Fibroblast of villous mesenchyme (primary cell): Measurements from ENCODE around the gene KSR2. TPM values are rescaled to one million over a fixed set of nuclear protein-coding genes. Genes with fewer than 3 reads are reported as not detected.
"Not testable (repeated sequence)": the region's sequence is repeated elsewhere in the genome, so short reads cannot be mapped to it uniquely, and the experiment has no call there.

Experiments
- DNase-seq: peaks from one replicate; pipeline ENCODE4 v3.0.0-alpha.2; 2010; ENCODE audit warnings: low read depth
- H3K4me3 ChIP-seq: 2 replicates; pipeline ENCODE4 v1.5.1; 2011; ENCODE audit warnings: low read depth, mild to moderate bottlenecking, low read length
- CTCF ChIP-seq: IDR thresholded peaks from 2 replicates; pipeline ENCODE4 v1.5.1; 2012; ENCODE audit warnings: low read depth, mild to moderate bottlenecking, low read length; ENCODE audit not compliant: insufficient read depth
- total RNA-seq: library from RNA; depleted of rRNA; stranded (reverse); fragments of >200 nt; gene quantifications from 2 replicates; pipeline ENCODE4 v1.2.3, GENCODE V29; 2012

The KSR2 gene
- total RNA-seq, 1 donor: not detected

- no peak overlapping the region for H3K4me3 ChIP-seq
- DNase-seq: no peak
- TF ChIP-seq CTCF: no peak
Measured at GRCh38 chr12:117629454-117629853, 339.3 kb downstream of the KSR2 start.

- not testable (repeated sequence) for DNase-seq
Measured at GRCh38 chr12:117628711-117629110, 340.1 kb downstream of the KSR2 start.

GRCh38 chr12:117622741-117623140, 346.0 kb downstream of the KSR2 start:
- no peak for DNase-seq
- H3K4me3 ChIP-seq: no peak overlapping the region
- TF ChIP-seq CTCF: no peak

More at GRCh38 chr12:117628711-117629110, 340.1 kb downstream of the KSR2 start:
- H3K4me3 ChIP-seq: not testable (repeated sequence)

GRCh38 chr12:117622087-117622486, 346.7 kb downstream of the KSR2 start:
- DNase-seq: no peak
- no peak overlapping the region for H3K4me3 ChIP-seq
- no peak for TF ChIP-seq CTCF

- H3K4me3 ChIP-seq: no peak overlapping the region
- TF ChIP-seq CTCF: no peak
- no peak for DNase-seq
Measured at GRCh38 chr12:117607778-117608177, 361.0 kb downstream of the KSR2 start.

GRCh38 chr12:117606945-117607344, 361.8 kb downstream of the KSR2 start:
- TF ChIP-seq CTCF: no peak
- no peak overlapping the region for H3K4me3 ChIP-seq
- DNase-seq: no peak

- DNase-seq: no peak
- no peak overlapping the region for H3K4me3 ChIP-seq
- TF ChIP-seq CTCF: no peak
Measured at GRCh38 chr12:117606024-117606423, 362.8 kb downstream of the KSR2 start.
